Astrocyte (in vitro differentiated cells and primary cell): Measurements from ENCODE around the gene PTBP2.

Experiments used
- EZH2 ChIP-seq: IDR thresholded peaks from 2 replicates; pipeline ENCODE4 v1.6.1; 2012; ENCODE audit warnings: mild to moderate bottlenecking, low read length, inconsistent platforms; ENCODE audit not compliant: insufficient read depth
- TF ChIP-seq, protein P1 (sequence below): IDR thresholded peaks from 2 replicates; pipeline ENCODE4 v1.5.1; 2011; ENCODE audit warnings: low read depth, mild to moderate bottlenecking, inconsistent platforms, low read length, moderate library complexity; ENCODE audit not compliant: insufficient read depth

GRCh38 chr1:96820107-96820506 lies 98.5 kb downstream of the PTBP2 start:
- TF ChIP-seq, protein P1, sequence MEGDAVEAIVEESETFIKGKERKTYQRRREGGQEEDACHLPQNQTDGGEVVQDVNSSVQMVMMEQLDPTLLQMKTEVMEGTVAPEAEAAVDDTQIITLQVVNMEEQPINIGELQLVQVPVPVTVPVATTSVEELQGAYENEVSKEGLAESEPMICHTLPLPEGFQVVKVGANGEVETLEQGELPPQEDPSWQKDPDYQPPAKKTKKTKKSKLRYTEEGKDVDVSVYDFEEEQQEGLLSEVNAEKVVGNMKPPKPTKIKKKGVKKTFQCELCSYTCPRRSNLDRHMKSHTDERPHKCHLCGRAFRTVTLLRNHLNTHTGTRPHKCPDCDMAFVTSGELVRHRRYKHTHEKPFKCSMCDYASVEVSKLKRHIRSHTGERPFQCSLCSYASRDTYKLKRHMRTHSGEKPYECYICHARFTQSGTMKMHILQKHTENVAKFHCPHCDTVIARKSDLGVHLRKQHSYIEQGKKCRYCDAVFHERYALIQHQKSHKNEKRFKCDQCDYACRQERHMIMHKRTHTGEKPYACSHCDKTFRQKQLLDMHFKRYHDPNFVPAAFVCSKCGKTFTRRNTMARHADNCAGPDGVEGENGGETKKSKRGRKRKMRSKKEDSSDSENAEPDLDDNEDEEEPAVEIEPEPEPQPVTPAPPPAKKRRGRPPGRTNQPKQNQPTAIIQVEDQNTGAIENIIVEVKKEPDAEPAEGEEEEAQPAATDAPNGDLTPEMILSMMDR = no peak
- no peak for TF ChIP-seq EZH2
